ENCODE measurements around the gene HIPK2.

Gene HIPK2

GRCh38 chr7:139541600-139542307 is 236.0 kb downstream of the HIPK2 start:
- CTCF ChIA-PET = interaction anchor here (0.5 to 1.3 kb wide), 2 partner anchors 13 to 94 kb away, joined by 4 to 5 read pairs; no protein-coding TSS in a partner anchor
- DNase-seq (ENCODE audit: extremely low spot score) = no peak
- POLR2A ChIA-PET = no interaction called here
- TF ChIP-seq ELF4 (IDR thresholded peaks at IDR 0.05) (no peak), BHLHE40 (IDR thresholded peaks at IDR 0.05; ENCODE audit: borderline replicate concordance) (no peak), HDGF (IDR thresholded peaks at IDR 0.05; ENCODE audit: borderline replicate concordance) (no peak), LEF1 (IDR thresholded peaks at IDR 0.05; ENCODE audit: borderline replicate concordance) (no peak), TARDBP (IDR thresholded peaks at IDR 0.05) (no peak), CTBP1 (IDR thresholded peaks at IDR 0.05; ENCODE audit: borderline replicate concordance) (no peak), FOXA1 (IDR thresholded peaks at IDR 0.05) (no peak), FOXK2 (IDR thresholded peaks at IDR 0.05) (no peak), SP1 (IDR thresholded peaks at IDR 0.05) (no peak), L3MBTL2 (conservative IDR thresholded peaks at IDR 0.05) (no peak), SUZ12 (IDR thresholded peaks at IDR 0.05) (no peak), NFRKB (IDR thresholded peaks at IDR 0.05) (no peak)

DNA sequence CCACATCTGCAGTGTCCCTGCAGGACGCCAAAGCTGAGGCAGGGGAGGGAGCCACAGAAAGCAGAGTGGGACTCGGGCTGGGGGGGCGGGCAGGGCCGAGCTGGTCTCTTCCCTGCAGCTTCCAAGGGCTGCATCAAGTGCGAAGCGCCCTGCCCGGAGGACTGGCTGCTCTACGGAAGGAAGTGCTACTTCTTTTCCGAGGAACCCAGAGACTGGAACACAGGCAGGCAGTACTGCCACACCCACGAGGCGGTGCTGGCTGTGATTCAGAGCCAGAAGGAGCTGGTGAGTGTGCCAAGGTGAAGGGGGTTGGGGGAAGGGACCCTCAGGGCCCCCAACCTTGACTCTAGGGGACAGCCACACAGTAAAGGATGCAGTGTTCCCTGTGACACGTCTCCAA is 237.6 kb downstream of the HIPK2 start:
- POLR2A ChIA-PET = no interaction called here
- CTCF ChIA-PET = no interaction called here
- no peak for TF ChIP-seq HDGF (IDR thresholded peaks at IDR 0.05; ENCODE audit: borderline replicate concordance)
- TF ChIP-seq NFRKB (IDR thresholded peaks at IDR 0.05) = no peak
- TF ChIP-seq ELF4 (IDR thresholded peaks at IDR 0.05) = no peak
- no peak for TF ChIP-seq PKNOX1 (IDR thresholded peaks at IDR 0.05)
- TF ChIP-seq FOXA1 (IDR thresholded peaks at IDR 0.05) = no peak
- no peak for TF ChIP-seq ZNF384 (IDR thresholded peaks at IDR 0.05)
- TF ChIP-seq CTBP1 (IDR thresholded peaks at IDR 0.05; ENCODE audit: borderline replicate concordance) = no peak
- TF ChIP-seq TARDBP (IDR thresholded peaks at IDR 0.05) = no peak
- TF ChIP-seq L3MBTL2 (conservative IDR thresholded peaks at IDR 0.05) = no peak
- TF ChIP-seq FOXM1 (IDR thresholded peaks at IDR 0.05; ENCODE audit: borderline replicate concordance) = no peak
- TF ChIP-seq FOXK2 (IDR thresholded peaks at IDR 0.05) = no peak
- no peak for DNase-seq (ENCODE audit: extremely low spot score)

DNA sequence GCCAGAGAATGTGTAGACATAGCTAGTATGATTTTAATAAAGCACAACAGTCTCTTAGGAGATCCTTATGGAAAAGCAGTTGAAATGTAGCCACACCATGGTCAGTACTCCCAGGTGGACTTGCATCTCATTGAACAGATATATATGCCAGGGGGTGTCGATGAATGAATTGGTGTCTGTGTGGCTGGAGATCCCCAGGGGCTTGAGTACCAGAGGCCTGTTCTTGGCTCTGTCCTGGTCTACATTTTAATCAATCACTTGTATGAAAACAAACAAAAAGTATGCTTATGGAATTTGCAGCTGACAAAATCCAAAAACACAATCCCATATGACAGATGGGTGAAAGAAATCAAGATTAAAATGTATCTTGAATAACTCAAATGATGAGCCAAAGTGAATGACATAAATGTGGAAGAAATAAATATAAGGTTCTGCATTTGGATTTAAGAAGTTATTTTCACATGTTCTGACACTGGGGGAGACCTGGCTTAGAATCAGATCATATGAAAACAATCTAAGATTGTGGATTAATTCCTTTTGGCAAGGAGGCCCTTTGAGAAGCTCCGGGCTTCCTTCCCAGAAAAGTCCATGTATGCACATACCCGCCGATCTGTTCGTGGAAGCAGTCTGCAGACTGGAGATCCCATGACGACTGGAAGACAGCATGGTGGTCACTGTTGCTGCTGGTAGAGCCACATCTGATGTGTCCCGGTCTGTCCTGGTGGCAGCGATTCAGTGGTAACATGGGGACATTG is 238.7 kb downstream of the HIPK2 start:
- DNase-seq (ENCODE audit: extremely low spot score) = no peak
- ChIA-PET POLR2A (no interaction called here), CTCF (no interaction called here)
- TF ChIP-seq CTBP1 (IDR thresholded peaks at IDR 0.05; ENCODE audit: borderline replicate concordance) (no peak), NFRKB (IDR thresholded peaks at IDR 0.05) (no peak), ELF4 (IDR thresholded peaks at IDR 0.05) (no peak), SUZ12 (IDR thresholded peaks at IDR 0.05) (no peak), SP1 (IDR thresholded peaks at IDR 0.05) (no peak), LEF1 (IDR thresholded peaks at IDR 0.05; ENCODE audit: borderline replicate concordance) (no peak), ARNT (IDR thresholded peaks at IDR 0.05) (no peak), HDGF (IDR thresholded peaks at IDR 0.05; ENCODE audit: borderline replicate concordance) (no peak), L3MBTL2 (conservative IDR thresholded peaks at IDR 0.05) (no peak), FOXM1 (IDR thresholded peaks at IDR 0.05; ENCODE audit: borderline replicate concordance) (no peak), ZNF384 (IDR thresholded peaks at IDR 0.05) (no peak), FOXK2 (IDR thresholded peaks at IDR 0.05) (no peak), PKNOX1 (IDR thresholded peaks at IDR 0.05) (no peak), BHLHE40 (IDR thresholded peaks at IDR 0.05; ENCODE audit: borderline replicate concordance) (no peak), TARDBP (IDR thresholded peaks at IDR 0.05) (no peak), FOXA1 (IDR thresholded peaks at IDR 0.05) (no peak)

DNA sequence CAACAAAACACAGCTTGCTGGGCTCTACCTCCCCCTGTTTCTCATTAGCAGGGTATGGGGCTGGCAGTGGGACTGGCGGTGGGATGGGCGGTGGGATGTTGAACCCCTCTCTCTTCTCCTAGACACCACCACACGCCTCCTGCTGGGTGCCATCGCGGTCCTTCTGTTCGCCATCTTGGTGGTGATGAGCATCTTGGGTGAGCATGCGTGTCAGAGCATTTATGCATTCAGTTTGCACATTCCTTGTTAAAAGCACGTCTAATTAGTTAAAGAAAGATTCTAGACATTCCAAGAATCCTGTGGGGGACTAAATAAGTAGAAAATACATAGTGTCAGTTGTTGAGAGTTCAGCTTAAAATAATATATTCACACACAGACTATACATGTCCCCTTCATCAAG is 241.6 kb downstream of the HIPK2 start:
- DNase-seq (ENCODE audit: extremely low spot score) = no peak
- POLR2A ChIA-PET = no interaction called here
- TF ChIP-seq SUZ12 (IDR thresholded peaks at IDR 0.05) = no peak
- no peak for TF ChIP-seq ARNT (IDR thresholded peaks at IDR 0.05)
- no peak for TF ChIP-seq ZNF384 (IDR thresholded peaks at IDR 0.05)
- no peak for TF ChIP-seq LEF1 (IDR thresholded peaks at IDR 0.05; ENCODE audit: borderline replicate concordance)
- no peak for TF ChIP-seq BHLHE40 (IDR thresholded peaks at IDR 0.05; ENCODE audit: borderline replicate concordance)
- no peak for TF ChIP-seq NFRKB (IDR thresholded peaks at IDR 0.05)
- no peak for TF ChIP-seq FOXA1 (IDR thresholded peaks at IDR 0.05)
- TF ChIP-seq SP1 (IDR thresholded peaks at IDR 0.05) = no peak
- no peak for TF ChIP-seq FOXK2 (IDR thresholded peaks at IDR 0.05)
- TF ChIP-seq FOXM1 (IDR thresholded peaks at IDR 0.05; ENCODE audit: borderline replicate concordance) = no peak
- TF ChIP-seq PKNOX1 (IDR thresholded peaks at IDR 0.05) = no peak
- no peak for TF ChIP-seq L3MBTL2 (conservative IDR thresholded peaks at IDR 0.05)
- no peak for TF ChIP-seq CTBP1 (IDR thresholded peaks at IDR 0.05; ENCODE audit: borderline replicate concordance)
- no peak for TF ChIP-seq HDGF (IDR thresholded peaks at IDR 0.05; ENCODE audit: borderline replicate concordance)
- TF ChIP-seq ELF4 (IDR thresholded peaks at IDR 0.05) = no peak
- CTCF ChIA-PET = no interaction called here

- CTCF ChIA-PET = no interaction called here
- POLR2A ChIA-PET = no interaction called here
- TF ChIP-seq HDGF (IDR thresholded peaks at IDR 0.05; ENCODE audit: borderline replicate concordance) (no peak), L3MBTL2 (conservative IDR thresholded peaks at IDR 0.05) (no peak), SUZ12 (IDR thresholded peaks at IDR 0.05) (no peak), FOXA1 (IDR thresholded peaks at IDR 0.05) (no peak), LEF1 (IDR thresholded peaks at IDR 0.05; ENCODE audit: borderline replicate concordance) (no peak)
- no peak for DNase-seq (ENCODE audit: extremely low spot score)
Measured at GRCh38 chr7:139534966-139535651, 242.7 kb downstream of the HIPK2 start.

Data from HEK293T (cell line).